ENCODE data around the gene LDLRAD4. TPM values are rescaled to one million over a fixed set of nuclear protein-coding genes. Genes with fewer than 3 reads are reported as not detected.

The LDLRAD4 gene
- polyA plus RNA-seq, 1 of the 3 experiments (the other 2 are of a cell fraction) = 0.16 TPM

DNA sequence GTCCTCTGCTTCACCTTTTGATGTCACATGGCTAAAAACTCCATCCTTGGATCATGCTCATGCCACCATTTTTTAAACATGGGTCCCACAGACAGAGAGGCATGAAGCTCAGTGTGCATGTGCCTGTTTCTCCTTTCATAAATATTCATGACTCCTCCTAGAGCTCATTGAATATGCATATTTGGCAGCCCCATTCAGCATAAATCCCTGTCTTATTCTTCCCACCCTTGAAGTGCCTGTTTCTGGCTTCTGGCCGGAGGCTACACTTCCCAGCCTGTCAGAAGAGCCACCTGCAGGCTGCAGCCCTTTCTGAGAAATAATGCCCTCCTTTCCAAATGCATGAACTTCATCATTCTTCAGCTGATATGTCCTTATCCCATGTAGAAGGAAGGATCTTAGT lies 109.7 kb downstream of the LDLRAD4 start:
- no peak for TF ChIP-seq CHD2 (IDR thresholded peaks at IDR 0.05; ENCODE audit: low read length, partially characterized antibody)
- TF ChIP-seq, protein P1, sequence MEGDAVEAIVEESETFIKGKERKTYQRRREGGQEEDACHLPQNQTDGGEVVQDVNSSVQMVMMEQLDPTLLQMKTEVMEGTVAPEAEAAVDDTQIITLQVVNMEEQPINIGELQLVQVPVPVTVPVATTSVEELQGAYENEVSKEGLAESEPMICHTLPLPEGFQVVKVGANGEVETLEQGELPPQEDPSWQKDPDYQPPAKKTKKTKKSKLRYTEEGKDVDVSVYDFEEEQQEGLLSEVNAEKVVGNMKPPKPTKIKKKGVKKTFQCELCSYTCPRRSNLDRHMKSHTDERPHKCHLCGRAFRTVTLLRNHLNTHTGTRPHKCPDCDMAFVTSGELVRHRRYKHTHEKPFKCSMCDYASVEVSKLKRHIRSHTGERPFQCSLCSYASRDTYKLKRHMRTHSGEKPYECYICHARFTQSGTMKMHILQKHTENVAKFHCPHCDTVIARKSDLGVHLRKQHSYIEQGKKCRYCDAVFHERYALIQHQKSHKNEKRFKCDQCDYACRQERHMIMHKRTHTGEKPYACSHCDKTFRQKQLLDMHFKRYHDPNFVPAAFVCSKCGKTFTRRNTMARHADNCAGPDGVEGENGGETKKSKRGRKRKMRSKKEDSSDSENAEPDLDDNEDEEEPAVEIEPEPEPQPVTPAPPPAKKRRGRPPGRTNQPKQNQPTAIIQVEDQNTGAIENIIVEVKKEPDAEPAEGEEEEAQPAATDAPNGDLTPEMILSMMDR (IDR thresholded peaks at IDR 0.05) = no peak
- no peak for TF ChIP-seq GABPA (IDR thresholded peaks at IDR 0.05; ENCODE audit: low read depth)
- TF ChIP-seq ELF1 (IDR thresholded peaks at IDR 0.05) = no peak
- TF ChIP-seq, protein P2, sequence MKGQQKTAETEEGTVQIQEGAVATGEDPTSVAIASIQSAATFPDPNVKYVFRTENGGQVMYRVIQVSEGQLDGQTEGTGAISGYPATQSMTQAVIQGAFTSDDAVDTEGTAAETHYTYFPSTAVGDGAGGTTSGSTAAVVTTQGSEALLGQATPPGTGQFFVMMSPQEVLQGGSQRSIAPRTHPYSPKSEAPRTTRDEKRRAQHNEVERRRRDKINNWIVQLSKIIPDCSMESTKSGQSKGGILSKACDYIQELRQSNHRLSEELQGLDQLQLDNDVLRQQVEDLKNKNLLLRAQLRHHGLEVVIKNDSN (IDR thresholded peaks at IDR 0.05; ENCODE audit: borderline replicate concordance, low read depth) = no peak
- TF ChIP-seq SIN3A (IDR thresholded peaks at IDR 0.05; ENCODE audit: borderline replicate concordance, low read depth, low read length) = no peak
- no peak for TF ChIP-seq MXI1 (IDR thresholded peaks at IDR 0.05; ENCODE audit: low read depth, low read length)
- H3K4me3 ChIP-seq (ENCODE audit: low read depth in 2 of 2, low read length in 1 of 2) = no peak overlapping the region
- no peaks in the 10 kb centered on the region for H3K9me2 ChIP-seq
- H3K9me3 ChIP-seq = no peaks in the 10 kb centered on the region
- no peaks in the 10 kb centered on the region for H3K79me2 ChIP-seq (ENCODE audit: insufficient read depth)
- H3K27me3 ChIP-seq (ENCODE audit: insufficient read depth) = no peaks in the 10 kb centered on the region
- no peaks in the 10 kb centered on the region for H3F3A ChIP-seq (replicated peaks; ENCODE audit: insufficient read depth)
- no peak overlapping the region for H3K9ac ChIP-seq
- peaks cover 0 to 2% of the 10 kb centered on the region in 2 experiments; a peak in 1 of 4 replicates for H3K4me1 ChIP-seq (ENCODE audit: control insufficient read depth in 1 of 2, insufficient read depth in 2 of 2, low read depth in 1 of 2, low read length in 1 of 2)
- no peak overlapping the region for H3K4me2 ChIP-seq
- DNase-seq = no peak
- POLR2A ChIA-PET = no interaction called here
- CTCF ChIA-PET = interaction anchor here (0.9 to 1.2 kb wide), 2 partner anchors 95 to 141 kb away, joined by 3 read pairs; no protein-coding TSS in a partner anchor
- no peaks in the 10 kb centered on the region for H3K36me3 ChIP-seq (replicated peaks in 1 of 2; ENCODE audit: control insufficient read depth in 1 of 2, insufficient read depth in 2 of 2, low read length in 1 of 2)
- H2AFZ ChIP-seq (ENCODE audit: low read depth) = no peak overlapping the region
- H3K27ac ChIP-seq (ENCODE audit: low read depth in 2 of 2, low read length in 1 of 2) = no peak overlapping the region
- H4K20me1 ChIP-seq (ENCODE audit: insufficient read depth) = no peaks in the 10 kb centered on the region
- 28% methylated on average over 1 of the region's 1 CpG for WGBS (ENCODE audit: low lambda C conversion rate)

DNA sequence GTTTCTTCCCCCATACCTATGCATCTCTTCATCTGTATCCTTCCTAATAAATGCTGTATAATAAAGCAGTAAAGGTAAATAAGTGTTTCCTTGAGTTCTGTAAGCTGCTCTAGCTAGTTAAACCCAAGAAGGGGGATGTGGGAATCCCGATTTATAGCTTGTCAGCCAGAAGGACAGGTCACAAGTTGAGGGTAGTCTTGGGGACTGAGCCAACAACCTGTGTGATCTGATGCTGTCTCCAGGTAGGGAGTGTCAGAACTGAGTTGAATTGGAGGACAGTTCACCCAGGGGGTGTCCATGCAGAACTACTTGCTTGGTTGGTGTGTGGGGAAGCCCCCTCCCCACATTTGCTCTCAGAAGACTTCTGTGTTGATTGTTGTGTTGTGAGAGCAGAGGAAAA lies 112.4 kb downstream of the LDLRAD4 start:
- CTCF ChIA-PET = no interaction called here

More for the DNA sequence above, 112.4 kb downstream of the LDLRAD4 start:
- H3F3A ChIP-seq (replicated peaks; ENCODE audit: insufficient read depth) = no peaks in the 10 kb centered on the region
- H3K4me2 ChIP-seq = no peak overlapping the region
- TF ChIP-seq NFIC (IDR thresholded peaks at IDR 0.05; ENCODE audit: borderline replicate concordance) (no peak), MXI1 (IDR thresholded peaks at IDR 0.05; ENCODE audit: low read depth, low read length) (no peak), JUND (IDR thresholded peaks at IDR 0.05) (no peak), TEAD4 (IDR thresholded peaks at IDR 0.05; ENCODE audit: borderline replicate concordance, insufficient read depth) (no peak), FOXJ3 (CRISPR knock-in tag; IDR thresholded peaks at IDR 0.05) (no peak), YY1 (IDR thresholded peaks at IDR 0.05; ENCODE audit: low read depth) (no peak), RCOR1 (IDR thresholded peaks at IDR 0.05; ENCODE audit: low read length) (no peak), SIN3A (IDR thresholded peaks at IDR 0.05; ENCODE audit: borderline replicate concordance, low read depth, low read length) (no peak)
- TF ChIP-seq, protein P3, sequence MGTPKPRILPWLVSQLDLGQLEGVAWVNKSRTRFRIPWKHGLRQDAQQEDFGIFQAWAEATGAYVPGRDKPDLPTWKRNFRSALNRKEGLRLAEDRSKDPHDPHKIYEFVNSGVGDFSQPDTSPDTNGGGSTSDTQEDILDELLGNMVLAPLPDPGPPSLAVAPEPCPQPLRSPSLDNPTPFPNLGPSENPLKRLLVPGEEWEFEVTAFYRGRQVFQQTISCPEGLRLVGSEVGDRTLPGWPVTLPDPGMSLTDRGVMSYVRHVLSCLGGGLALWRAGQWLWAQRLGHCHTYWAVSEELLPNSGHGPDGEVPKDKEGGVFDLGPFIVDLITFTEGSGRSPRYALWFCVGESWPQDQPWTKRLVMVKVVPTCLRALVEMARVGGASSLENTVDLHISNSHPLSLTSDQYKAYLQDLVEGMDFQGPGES (IDR thresholded peaks at IDR 0.05; ENCODE audit: low read depth, low read length) = no peak
- TF ChIP-seq, protein P4, sequence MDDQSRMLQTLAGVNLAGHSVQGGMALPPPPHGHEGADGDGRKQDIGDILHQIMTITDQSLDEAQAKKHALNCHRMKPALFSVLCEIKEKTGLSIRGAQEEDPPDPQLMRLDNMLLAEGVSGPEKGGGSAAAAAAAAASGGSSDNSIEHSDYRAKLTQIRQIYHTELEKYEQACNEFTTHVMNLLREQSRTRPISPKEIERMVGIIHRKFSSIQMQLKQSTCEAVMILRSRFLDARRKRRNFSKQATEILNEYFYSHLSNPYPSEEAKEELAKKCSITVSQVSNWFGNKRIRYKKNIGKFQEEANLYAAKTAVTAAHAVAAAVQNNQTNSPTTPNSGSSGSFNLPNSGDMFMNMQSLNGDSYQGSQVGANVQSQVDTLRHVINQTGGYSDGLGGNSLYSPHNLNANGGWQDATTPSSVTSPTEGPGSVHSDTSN (IDR thresholded peaks at IDR 0.05) = no peak
- TF ChIP-seq, protein P5, sequence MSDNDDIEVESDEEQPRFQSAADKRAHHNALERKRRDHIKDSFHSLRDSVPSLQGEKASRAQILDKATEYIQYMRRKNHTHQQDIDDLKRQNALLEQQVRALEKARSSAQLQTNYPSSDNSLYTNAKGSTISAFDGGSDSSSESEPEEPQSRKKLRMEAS (IDR thresholded peaks at IDR 0.05; ENCODE audit: low read depth) = no peak
- H3K36me3 ChIP-seq (replicated peaks in 1 of 2; ENCODE audit: control insufficient read depth in 1 of 2, insufficient read depth in 2 of 2, low read length in 1 of 2) = no peaks in the 10 kb centered on the region
- no peaks in the 10 kb centered on the region for H3K9me2 ChIP-seq
- no peak overlapping the region for H3K4me3 ChIP-seq (ENCODE audit: low read depth in 2 of 2, low read length in 1 of 2)
- no peak overlapping the region for H3K27ac ChIP-seq (ENCODE audit: low read depth in 2 of 2, low read length in 1 of 2)
- no peaks in the 10 kb centered on the region for H3K9me3 ChIP-seq
- no peaks in the 10 kb centered on the region for H3K27me3 ChIP-seq (ENCODE audit: insufficient read depth)
- POLR2A ChIA-PET = no interaction called here
- no peak overlapping the region for H2AFZ ChIP-seq (ENCODE audit: low read depth)
- H4K20me1 ChIP-seq (ENCODE audit: insufficient read depth) = no peaks in the 10 kb centered on the region
- no peak for DNase-seq
- no peaks in the 10 kb centered on the region for H3K79me2 ChIP-seq (ENCODE audit: insufficient read depth)
- no peak overlapping the region for H3K9ac ChIP-seq
- H3K4me1 ChIP-seq (ENCODE audit: control insufficient read depth in 1 of 2, insufficient read depth in 2 of 2, low read depth in 1 of 2, low read length in 1 of 2) = peaks cover 0 to 2% of the 10 kb centered on the region in 2 experiments; a peak in 1 of 4 replicates
- WGBS (ENCODE audit: low lambda C conversion rate) = 18% methylated on average over 1 of the region's 1 CpG

Measured in SK-N-SH (cell line).